ENCODE measurements around the gene RAD23A.
"Not testable (repeated sequence)": the region's sequence is repeated elsewhere in the genome, so short reads cannot be mapped to it uniquely, and the experiment has no call there.

The RAD23A gene

DNA sequence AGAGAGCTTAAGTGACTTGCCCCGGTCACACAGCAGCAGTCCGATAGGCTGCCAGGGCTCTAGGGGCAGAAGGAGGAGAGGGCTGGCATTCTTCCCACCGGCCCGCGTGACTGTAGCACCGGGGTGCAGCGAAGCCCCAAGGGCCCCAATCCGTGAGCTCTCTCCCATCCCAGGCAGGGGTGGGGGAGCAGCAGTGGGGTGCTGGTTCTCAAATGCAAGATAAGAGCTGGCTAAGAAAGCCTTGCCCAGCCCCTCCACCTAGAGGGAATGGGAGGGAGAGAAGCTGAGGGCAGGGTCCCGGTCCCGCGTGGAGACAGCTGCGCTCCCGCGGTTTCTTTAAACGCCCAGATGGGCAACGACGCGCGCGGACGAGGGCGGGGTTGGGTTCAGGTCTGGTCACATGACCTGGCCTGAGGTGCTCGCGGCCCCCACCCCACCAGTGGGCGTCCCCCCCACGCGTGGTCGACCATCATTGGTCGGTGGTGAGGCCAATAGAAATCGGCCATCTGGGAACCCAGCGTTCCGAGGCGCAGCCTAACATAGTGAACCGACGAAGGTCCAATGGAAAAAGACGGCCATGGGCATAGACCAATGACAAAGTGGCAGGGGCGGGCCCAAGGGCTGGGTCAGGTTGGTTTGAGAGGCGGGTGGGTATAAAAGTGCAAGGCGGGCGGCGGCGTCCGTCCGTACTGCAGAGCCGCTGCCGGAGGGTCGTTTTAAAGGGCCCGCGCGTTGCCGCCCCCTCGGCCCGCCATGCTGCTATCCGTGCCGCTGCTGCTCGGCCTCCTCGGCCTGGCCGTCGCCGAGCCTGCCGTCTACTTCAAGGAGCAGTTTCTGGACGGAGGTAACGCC, 7.5 kb upstream of the RAD23A start, which contains the start of gene CALR:
TSS of gene CALR (plus strand) at position 683 of the 852 bp plus-strand sequence. CDS start at position 754, 71 bp downstream.
- DNase-seq: peak; percentile 100

DNA sequence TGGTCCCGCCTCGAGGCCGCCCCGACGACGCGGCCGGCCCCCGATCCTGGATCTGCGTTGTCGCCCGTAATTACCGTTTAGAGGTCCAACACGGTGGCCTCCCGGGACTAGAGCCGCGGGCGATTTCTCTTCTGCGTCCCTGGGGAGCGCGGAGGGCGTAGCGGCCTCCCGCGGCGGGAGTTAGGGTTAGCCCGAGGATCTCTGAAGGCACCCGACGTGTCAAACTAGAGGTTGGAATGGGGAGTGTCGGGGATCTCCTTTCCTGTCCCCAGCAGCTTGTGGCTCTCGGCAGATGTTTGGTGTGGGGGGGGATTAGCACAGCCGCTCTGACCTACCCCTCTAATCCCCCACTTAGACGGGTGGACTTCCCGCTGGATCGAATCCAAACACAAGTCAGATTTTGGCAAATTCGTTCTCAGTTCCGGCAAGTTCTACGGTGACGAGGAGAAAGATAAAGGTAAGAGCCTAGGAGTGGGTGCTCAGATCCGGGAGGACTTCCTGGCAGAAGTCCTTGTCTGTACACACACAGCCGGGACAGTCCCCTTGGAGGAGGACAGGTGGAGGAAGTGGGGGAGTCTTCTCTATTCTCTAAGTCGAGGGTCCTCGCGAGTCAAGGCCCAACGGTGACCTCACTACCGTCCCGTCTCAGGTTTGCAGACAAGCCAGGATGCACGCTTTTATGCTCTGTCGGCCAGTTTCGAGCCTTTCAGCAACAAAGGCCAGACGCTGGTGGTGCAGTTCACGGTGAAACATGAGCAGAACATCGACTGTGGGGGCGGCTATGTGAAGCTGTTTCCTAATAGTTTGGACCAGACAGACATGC, 6.7 kb upstream of the RAD23A start:
- peak; percentile 53 for DNase-seq

DNA sequence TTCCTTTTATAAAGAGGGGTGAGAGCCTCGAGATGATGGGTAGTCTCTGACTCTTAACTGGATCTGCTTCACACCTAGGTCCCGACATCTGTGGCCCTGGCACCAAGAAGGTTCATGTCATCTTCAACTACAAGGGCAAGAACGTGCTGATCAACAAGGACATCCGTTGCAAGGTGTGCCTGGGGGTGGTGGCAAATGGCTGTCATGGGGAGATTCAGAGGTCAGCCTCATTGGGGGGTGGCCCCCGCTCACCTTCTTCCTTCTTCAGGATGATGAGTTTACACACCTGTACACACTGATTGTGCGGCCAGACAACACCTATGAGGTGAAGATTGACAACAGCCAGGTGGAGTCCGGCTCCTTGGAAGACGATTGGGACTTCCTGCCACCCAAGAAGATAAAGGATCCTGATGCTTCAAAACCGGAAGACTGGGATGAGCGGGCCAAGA, 5.7 kb upstream of the RAD23A start:
- DNase-seq: no peak

DNA sequence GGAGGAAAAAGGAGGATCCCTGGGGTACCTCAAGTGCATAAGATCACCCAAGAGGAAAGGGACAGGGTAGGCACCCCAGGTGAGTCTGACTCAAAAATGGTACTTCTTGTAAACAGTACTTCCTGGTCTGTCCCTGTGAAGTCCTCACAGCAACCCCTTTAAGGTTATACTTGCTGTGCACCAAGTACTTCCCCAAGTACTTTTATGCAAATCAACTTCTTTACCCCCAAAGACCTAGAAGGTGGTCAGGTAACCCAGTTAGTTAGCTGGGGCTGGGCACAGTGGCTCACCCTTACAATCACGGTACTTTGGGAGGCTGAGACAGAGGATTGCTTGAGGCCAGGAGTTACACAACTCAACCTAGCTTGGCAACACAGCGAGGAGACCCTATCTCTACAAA, 4.8 kb upstream of the RAD23A start:
- no peak for DNase-seq

DNA sequence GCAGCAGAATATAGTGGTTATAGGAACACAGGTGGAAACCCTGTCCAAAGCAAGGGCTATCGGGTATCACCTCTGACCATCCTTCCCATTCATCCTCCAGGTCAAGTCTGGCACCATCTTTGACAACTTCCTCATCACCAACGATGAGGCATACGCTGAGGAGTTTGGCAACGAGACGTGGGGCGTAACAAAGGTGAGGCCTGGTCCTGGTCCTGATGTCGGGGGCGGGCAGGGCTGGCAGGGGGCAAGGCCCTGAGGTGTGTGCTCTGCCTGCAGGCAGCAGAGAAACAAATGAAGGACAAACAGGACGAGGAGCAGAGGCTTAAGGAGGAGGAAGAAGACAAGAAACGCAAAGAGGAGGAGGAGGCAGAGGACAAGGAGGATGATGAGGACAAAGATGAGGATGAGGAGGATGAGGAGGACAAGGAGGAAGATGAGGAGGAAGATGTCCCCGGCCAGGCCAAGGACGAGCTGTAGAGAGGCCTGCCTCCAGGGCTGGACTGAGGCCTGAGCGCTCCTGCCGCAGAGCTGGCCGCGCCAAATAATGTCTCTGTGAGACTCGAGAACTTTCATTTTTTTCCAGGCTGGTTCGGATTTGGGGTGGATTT, 2.1 kb upstream of the RAD23A start:
- DNase-seq: no peak

DNA sequence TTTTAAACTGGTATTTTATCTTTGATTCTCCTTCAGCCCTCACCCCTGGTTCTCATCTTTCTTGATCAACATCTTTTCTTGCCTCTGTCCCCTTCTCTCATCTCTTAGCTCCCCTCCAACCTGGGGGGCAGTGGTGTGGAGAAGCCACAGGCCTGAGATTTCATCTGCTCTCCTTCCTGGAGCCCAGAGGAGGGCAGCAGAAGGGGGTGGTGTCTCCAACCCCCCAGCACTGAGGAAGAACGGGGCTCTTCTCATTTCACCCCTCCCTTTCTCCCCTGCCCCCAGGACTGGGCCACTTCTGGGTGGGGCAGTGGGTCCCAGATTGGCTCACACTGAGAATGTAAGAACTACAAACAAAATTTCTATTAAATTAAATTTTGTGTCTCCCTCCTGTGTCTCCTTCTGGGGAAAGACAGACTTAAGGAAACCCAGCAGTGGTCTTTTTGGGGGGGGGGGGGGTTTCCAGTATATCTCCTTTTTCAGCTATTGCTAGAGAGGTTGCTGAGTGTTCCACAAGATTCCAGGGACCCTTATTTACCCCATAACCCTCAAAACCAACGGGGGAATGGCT, 1.5 kb upstream of the RAD23A start:
- DNase-seq: no peak

DNA sequence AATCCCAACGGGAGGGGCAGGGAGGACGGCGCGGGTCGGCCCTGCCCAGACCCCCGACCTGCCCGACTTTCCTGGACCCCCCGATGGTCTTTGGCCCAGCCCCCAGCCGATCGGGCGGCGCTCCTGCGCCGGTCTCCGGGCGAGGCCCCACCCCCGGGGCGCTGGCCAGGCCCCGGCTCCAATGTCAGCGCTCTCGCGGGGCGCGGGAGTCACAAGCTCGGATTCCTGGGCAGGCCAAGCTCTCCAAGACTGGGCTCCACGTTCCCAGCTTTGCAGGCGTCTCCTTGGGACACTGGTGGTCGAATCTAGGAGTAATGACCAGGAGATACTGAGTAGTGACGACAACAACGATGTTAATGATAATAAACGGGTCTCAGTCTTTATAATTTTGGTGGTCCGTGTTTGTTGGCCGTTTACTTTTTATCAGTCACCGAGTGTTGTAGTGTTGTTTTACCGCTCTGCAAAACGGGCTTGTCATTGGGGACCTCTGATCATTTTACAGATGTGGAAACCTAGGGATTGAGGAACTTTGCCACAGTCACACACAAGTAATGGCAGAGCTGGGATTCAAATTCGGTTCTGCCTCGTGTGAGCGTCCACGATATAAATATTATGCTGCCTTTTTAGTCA, 545 bp downstream of the RAD23A start:
- DNase-seq: peak; percentile 63

DNA sequence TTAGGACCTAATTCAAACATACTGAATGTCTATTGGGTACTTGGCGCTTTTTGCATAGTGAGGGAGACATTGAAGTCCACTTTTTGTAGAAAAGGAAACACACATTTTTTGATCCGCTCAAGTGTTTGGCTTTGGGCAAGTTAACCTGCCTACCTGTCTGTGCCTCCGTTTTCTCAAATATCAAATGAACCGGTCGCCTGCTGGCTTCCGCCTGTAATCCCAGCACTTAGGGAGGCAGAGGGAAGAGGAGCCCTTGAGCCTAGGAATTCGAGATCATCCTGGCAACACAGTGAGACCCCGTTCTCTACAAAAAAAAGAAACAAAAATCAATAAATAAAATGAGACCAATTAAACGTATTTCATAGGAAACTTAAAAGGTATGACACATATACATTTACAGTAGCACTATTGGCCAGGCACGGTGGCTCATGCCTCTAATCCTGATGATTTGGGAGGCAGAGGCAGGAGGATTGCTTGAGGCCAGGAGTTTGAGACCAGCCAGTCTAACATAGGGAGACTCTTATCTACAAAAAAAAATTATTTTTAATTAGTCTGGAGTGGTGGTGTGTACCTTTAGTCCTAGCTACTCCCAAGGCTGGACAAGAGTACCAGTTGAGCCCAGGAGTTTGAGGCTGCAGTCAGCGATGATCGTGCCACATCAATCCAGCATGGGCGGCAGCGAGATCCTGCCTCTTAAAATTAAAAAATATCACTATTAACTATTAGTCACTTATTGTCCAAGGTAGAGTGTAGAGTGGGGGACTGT, 1.3 kb downstream of the RAD23A start:
- no peak for DNase-seq

DNA sequence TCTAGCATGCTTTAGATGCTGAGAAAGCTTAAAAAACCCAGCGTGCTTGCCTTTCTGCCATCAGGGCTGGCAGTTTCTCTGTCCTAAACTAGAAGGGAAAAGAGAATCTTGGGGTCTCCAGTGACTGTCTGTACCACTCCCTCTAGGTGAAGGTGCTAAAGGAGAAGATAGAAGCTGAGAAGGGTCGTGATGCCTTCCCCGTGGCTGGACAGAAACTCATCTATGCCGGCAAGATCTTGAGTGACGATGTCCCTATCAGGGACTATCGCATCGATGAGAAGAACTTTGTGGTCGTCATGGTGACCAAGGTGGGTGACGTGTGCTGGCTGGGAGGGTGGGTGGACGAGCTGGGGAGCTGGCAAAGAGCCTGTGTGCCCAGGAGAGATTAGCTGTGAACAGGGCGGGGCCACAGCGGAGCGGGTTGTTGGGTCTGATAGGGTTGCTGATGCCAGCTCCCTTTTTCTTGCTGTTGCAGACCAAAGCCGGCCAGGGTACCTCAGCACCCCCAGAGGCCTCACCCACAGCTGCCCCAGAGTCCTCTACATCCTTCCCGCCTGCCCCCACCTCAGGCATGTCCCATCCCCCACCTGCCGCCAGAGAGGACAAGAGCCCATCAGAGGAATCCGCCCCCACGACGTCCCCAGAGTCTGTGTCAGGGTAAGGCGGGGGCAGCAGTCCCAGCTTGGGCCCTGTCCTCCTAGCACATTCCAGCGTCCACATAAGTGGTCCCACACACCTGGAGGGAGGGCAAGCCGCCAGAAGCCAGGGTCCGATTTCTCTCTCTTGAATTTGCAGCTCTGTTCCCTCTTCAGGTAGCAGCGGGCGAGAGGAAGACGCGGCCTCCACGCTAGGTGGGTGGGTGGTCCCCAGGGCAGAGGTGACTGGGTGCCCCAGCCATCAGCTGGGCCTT, 2.3 kb downstream of the RAD23A start:
- no peak for DNase-seq

DNA sequence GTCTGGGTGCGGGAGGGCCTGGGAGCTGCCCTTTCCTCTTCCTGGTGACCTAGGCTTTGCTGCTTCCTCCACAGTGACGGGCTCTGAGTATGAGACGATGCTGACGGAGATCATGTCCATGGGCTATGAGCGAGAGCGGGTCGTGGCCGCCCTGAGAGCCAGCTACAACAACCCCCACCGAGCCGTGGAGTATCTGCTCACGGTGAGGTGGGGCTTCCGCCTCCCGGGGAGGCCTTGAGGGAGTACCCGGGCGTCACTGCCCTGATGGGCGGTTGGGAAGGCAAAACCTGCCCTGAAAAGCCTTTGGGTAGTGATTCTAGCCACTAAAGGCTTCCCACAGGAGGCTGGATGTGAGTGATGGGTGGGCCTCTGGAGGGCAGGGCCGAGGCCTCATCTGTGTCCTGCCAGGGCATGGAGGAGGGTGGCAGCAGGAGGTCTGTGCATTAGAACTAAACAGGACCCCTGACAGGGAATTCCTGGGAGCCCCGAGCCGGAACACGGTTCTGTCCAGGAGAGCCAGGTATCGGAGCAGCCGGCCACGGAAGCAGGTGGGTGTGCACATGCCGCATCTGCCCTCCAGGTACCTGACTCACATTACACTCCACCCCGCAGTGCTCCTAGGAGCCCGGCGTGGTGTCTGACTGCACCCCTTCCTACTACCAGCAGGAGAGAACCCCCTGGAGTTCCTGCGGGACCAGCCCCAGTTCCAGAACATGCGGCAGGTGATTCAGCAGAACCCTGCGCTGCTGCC, 3.1 kb downstream of the RAD23A start:
- no peak for DNase-seq

DNA sequence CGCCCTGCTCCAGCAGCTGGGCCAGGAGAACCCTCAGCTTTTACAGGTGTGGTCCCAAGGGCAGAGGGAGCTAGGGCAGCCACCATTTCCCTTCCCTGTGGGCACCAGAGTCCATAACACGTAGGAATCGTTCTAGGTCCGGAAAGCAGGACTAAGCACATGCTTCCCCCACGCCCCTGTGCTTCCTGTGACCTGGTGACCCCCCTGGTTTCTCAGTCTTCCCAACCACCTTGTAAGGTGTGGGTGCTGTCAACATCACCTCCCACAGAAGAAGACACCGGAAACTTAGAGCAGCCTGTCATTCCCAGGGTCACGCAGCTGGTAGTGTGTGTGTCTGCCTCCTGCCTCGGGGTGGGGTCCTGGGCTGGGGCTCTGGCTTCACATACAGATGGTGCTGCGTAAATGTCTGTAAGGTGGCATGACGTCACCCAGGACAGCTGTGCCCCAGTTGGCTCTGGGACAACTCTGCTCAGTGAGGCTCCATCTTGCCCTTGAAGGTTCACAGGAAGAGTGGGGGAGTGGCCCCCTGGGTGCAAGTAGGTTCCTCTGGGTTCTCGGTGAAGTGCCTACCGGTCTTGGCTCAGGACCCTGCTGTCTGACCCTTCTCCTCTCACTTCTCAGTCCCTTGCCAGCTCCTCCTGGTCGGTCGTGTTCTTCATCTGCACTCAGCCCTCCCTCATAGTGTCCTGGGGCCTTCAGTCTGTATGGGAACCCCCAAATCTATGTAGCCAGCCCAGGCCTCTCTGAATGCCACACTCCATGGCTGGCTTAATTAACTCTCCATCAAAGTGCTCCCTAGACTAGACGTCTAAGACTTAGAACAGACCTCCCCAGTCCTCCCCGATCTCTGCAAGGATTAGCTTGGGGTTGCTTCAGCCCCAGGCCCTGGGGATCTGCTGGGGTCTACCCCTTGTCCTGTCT, 4.0 kb downstream of the RAD23A start:
- DNase-seq: no peak

DNA sequence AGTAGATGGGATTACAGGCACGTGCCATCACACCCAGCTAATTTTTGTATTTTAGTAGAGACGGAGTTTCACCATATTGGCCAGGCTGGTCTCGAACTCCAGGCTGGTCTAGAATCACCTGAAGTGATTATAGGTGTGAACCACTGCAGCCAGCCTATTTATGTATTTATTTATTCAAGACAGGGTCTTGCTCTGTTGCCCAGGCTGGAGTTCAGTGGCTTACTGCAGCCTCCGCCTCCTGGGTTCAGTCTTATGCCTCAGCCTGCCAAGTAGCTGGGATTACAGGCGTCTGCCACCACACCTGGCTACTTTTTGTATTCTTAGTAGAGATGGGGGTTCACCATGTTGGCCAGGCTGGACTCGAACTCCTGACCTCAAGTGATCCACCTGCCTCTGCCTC, 6.4 kb downstream of the RAD23A start:
- DNase-seq: not testable (repeated sequence)

DNA sequence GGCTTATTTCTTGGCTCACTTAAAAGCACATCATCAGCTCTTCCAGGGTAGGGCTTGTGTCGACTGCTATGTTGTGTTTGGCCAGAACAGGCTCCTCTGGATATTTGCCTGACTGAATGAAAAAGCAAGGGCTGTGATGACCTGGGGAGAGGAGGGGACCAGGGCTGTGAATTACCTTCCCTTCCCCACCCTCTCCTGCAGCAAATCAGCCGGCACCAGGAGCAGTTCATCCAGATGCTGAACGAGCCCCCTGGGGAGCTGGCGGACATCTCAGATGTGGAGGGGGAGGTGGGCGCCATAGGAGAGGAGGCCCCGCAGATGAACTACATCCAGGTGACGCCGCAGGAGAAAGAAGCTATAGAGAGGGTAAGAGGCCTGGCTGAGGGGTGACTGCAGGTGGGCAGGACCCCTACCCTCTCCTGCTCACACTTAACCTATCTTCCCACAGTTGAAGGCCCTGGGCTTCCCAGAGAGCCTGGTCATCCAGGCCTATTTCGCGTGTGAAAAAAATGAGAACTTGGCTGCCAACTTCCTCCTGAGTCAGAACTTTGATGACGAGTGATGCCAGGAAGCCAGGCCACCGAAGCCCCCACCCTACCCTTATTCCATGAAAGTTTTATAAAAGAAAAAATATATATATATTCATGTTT, 7.0 kb downstream of the RAD23A start:
- DNase-seq: no peak

DNA sequence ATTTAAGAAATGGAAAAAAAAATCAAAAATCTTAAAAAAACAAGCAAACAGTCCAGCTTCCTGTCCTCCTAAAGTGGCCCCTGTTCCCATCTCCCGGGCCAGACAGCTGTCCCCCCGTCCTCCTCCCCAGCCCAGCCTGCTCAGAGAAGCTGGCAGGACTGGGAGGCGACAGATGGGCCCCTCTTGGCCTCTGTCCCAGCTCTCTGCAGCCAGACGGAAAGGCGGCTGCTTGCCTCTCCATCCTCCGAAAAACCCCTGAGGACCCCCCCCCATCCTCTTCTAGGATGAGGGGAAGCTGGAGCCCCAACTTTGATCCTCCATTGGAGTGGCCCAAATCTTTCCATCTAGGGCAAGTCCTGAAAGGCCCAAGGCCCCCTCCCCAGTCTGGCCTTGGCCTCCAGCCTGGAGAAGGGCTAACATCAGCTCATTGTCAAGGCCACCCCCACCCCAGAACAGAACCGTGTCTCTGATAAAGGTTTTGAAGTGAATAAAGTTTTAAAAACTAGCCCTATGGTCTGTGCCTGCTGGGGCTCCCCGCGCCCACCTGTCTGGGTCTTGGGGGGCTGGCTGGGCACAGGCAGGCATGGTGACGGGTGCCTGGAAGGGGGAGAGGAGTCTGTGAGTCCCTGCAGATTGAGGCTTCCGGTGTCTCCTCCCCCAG, 7.6 kb downstream of the RAD23A start:
- DNase-seq: peak; percentile 43

DNA sequence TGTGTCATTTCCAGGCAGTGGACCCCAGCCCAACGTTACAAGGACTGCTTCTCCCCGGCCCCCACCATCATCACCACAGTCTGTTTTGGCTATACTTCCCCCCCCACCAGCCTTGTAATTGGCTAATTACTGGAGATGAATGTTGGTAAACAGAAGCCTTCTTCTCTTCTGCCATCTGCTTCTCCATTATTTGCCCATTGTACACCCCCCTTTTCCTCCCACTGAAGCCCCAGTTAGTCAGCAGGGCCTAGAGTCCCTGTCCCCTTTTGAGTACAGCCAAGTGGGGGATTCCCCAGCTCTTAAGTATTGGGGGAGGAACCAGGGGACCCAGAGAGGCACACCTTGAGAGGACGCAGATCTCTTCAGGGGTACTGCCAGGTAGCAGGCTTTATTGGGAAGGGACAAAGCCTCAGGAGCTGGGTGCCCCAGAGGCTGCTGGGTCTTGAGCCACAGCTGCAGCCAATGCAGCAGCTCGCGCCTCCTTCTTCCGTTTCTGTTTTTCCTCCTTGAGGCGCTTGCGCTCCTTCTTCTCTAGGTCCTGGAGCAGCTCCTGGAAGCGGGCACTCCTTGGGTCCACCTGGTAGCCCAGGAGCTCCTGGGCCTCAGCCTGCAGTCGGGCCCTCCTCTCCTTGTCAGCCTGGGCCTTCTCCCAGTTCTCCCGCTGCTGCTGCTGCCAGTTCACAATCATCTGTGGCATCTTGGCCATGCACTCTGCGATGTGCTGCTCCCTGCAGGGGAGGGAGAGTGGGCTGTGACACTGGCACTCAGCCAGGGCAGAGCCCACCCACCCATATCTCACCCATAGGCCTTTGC, 8.3 kb downstream of the RAD23A start:
- DNase-seq: no peak

DNA sequence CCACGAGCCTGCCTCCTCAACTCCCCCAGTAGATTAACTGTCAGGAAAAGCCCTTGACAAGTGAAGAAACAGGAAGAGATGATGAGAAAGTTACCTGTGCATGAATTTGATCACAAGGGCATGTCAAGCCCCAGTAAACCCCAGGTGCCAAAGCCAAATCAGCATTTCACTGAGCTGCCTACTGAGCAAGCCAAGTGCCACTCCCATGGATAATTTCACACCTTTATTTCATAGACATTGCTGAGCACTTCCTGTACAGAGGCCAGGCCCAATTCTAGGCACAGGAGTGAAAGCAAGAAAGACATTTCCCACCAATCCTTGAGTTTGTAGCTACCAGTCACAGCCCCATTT, 8.9 kb downstream of the RAD23A start:
- DNase-seq: no peak

DNA sequence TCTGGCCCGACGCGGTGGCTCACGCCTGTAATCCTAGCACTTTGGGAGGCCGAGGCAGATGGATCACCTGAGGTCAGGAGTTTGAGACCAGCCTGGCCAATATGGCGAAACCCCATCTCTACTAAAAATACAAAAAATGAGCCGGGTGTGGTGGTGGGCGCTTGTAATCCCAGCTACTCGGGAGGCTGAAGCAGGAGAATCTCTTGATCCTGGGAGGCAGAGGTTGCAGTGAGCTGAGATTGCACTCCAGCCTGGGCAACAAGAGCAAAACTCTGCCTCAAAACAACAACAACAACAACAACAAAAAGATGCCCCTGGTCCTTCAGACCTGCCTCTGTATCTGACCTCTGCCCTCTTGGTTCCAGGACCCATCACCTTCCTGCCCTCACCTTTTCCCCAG, 9.9 kb downstream of the RAD23A start:
- DNase-seq: not testable (repeated sequence)

All from eye (tissue), 1 donor.